ENCODE data around the gene SYCE1.

SYCE1 gene

GRCh38 chr10:133528296-133528844 is 37.0 kb downstream of the SYCE1 start:
- Histone ChIP-seq H3K36me3 (replicated peaks) (no peaks in the 10 kb centered on the region), H3K27me3 (replicated peaks) (peaks cover 39% of the 10 kb centered on the region), H3K27ac (no peak overlapping the region), H3K4me3 (ENCODE audit: low read depth, low read length) (no peak overlapping the region)
- no peak for DNase-seq
- in situ Hi-C loops (cut with HindIII; ENCODE audit: low pct_ligation_motif_present, low sequenced_read_pairs) = no loop called here
- no peak for TF ChIP-seq CTCF (IDR thresholded peaks at IDR 0.05; ENCODE audit: low read depth, low read length, missing control alignments)

- Histone ChIP-seq H3K36me3 (replicated peaks) (no peaks in the 10 kb centered on the region), H3K4me3 (ENCODE audit: low read depth, low read length) (no peak overlapping the region), H3K27me3 (replicated peaks) (peaks cover 39% of the 10 kb centered on the region), H3K27ac (no peak overlapping the region)
- DNase-seq = no peak
- TF ChIP-seq CTCF (IDR thresholded peaks at IDR 0.05; ENCODE audit: low read depth, low read length, missing control alignments) = no peak
- in situ Hi-C loops (cut with HindIII; ENCODE audit: low pct_ligation_motif_present, low sequenced_read_pairs) = no loop called here
Observed at GRCh38 chr10:133527771-133528271, 37.6 kb downstream of the SYCE1 start.

GRCh38 chr10:133526957-133527588 is 38.3 kb downstream of the SYCE1 start, which contains the start of gene CYP2E1:
TSS of gene CYP2E1 (plus strand) at chr10:133527363. CDS start at chr10:133527396, 33 bp downstream.
- no peak for DNase-seq
- Histone ChIP-seq H3K4me3 (ENCODE audit: low read depth, low read length) (no peak within 1 kb of the TSS), H3K27ac (no peak within 1 kb of the TSS), H3K27me3 (replicated peaks) (peaks cover 39% of the 10 kb centered on the region), H3K36me3 (replicated peaks) (no peaks in the 10 kb centered on the region)
- TF ChIP-seq CTCF (IDR thresholded peaks at IDR 0.05; ENCODE audit: low read depth, low read length, missing control alignments) = no peak
- in situ Hi-C loops (cut with HindIII; ENCODE audit: low pct_ligation_motif_present, low sequenced_read_pairs) = no loop called here

GRCh38 chr10:133525444-133525843 is 39.9 kb downstream of the SYCE1 start:
- no peak for TF ChIP-seq CTCF (IDR thresholded peaks at IDR 0.05; ENCODE audit: low read depth, low read length, missing control alignments)
- H3K36me3 ChIP-seq (replicated peaks) = no peaks in the 10 kb centered on the region
- DNase-seq = no peak
- no peak overlapping the region for H3K27ac ChIP-seq
- in situ Hi-C loops (cut with HindIII; ENCODE audit: low pct_ligation_motif_present, low sequenced_read_pairs) = no loop called here
- no peak overlapping the region for H3K4me3 ChIP-seq (ENCODE audit: low read depth, low read length)
- peaks cover 36% of the 10 kb centered on the region for H3K27me3 ChIP-seq (replicated peaks)

GRCh38 chr10:133523631-133524203 is 41.7 kb downstream of the SYCE1 start:
- Histone ChIP-seq H3K36me3 (replicated peaks) (no peaks in the 10 kb centered on the region), H3K27ac (no peak overlapping the region), H3K4me3 (ENCODE audit: low read depth, low read length) (no peak overlapping the region), H3K27me3 (replicated peaks) (peaks cover 21% of the 10 kb centered on the region)
- in situ Hi-C loops (cut with HindIII; ENCODE audit: low pct_ligation_motif_present, low sequenced_read_pairs) = no loop called here
- no peak for DNase-seq
- no peak for TF ChIP-seq CTCF (IDR thresholded peaks at IDR 0.05; ENCODE audit: low read depth, low read length, missing control alignments)

Data from brain microvascular endothelial cell (primary cell).